K562 (cell line): ENCODE results near the gene CS. TPM values are rescaled to one million over a fixed set of nuclear protein-coding genes. Genes with fewer than 3 reads are reported as not detected.
A peak's percentile ranks its signal among the peaks of the same experiment; 100 is the strongest.

ENCODE experiments used
- BRD9 ChIP-seq: fragments of 450-650 bp; IDR thresholded peaks from 2 replicates; pipeline ENCODE4 v1.6.1; 2018; ENCODE audit warnings: low read depth; ENCODE audit not compliant: partially characterized antibody
- CBFA2T2 ChIP-seq: fragments of 450-650 bp; conservative IDR thresholded peaks from 2 replicates; pipeline ENCODE4 v1.6.1; 2017; ENCODE audit warnings: mild to moderate bottlenecking
- CEBPB ChIP-seq: fragments of 450-650 bp; IDR thresholded peaks from 2 replicates; pipeline ENCODE4 v1.6.1; 2016; ENCODE audit warnings: missing genetic modification characterization, missing compliant biosample characterization
- ELF1 ChIP-seq: fragments of 200-800 bp; sonication (Bioruptor generic); IDR thresholded peaks from 2 replicates; pipeline ENCODE4 v1.6.1; 2016; ENCODE audit warnings: missing genetic modification characterization, missing compliant biosample characterization
- HDAC6 ChIP-seq: IDR thresholded peaks from 2 replicates; pipeline ENCODE4 v1.6.1; 2012; ENCODE audit warnings: low read depth, mild to moderate bottlenecking, control low read depth, inconsistent platforms, low read length, moderate library complexity
- HOMEZ ChIP-seq: fragments of 250-450 bp; sonication (Bioruptor Pico); IDR thresholded peaks from 2 replicates; pipeline ENCODE4 v1.4.0; 2020; ENCODE audit warnings: mild to moderate bottlenecking, moderate library complexity
- MTA2 ChIP-seq: fragments of 450-650 bp; IDR thresholded peaks from 2 replicates; pipeline ENCODE4 v1.6.1; 2016; ENCODE audit warnings: low read depth
- PTBP1 ChIP-seq: fragments of 200-400 bp; formaldehyde crosslinking; IDR thresholded peaks from 2 replicates; pipeline ENCODE4 v1.6.1; 2017; ENCODE audit warnings: low read depth, low read length
- RCOR1 ChIP-seq, 2 experiments: IDR thresholded peaks; 2 replicates each; pipeline ENCODE4 v1.6.1; 2012; ENCODE audit warnings: low read depth in 2 of 2, low read length in 2 of 2, borderline replicate concordance in 1 of 2, improper control_type of control experiment in 1 of 2
- SP2 ChIP-seq: IDR thresholded peaks from 2 replicates; pipeline ENCODE4 v1.6.1; 2011; ENCODE audit warnings: mild to moderate bottlenecking, low read depth, low read length, moderate library complexity; ENCODE audit not compliant: poor library complexity, severe bottlenecking; ENCODE audit errors: extremely low read depth
- TCFL5 ChIP-seq: fragments of 250-450 bp; sonication (Bioruptor Pico); conservative IDR thresholded peaks from 2 replicates; pipeline ENCODE4 v1.6.1; 2021; ENCODE audit warnings: mild to moderate bottlenecking, moderate library complexity, matching md5 sums
- ZFP91 ChIP-seq: sonication (generic); formaldehyde crosslinking; IDR thresholded peaks from 2 replicates; pipeline ENCODE4 v1.8.0; 2022; ENCODE audit warnings: mild to moderate bottlenecking, missing genetic modification reagents
- ZNF124 ChIP-seq: sonication (generic); formaldehyde crosslinking; IDR thresholded peaks from 2 replicates; pipeline ENCODE4 v1.8.1; 2022; ENCODE audit warnings: missing genetic modification reagents
- ZNF253 ChIP-seq: fragments of 250-450 bp; sonication (Bioruptor Pico); conservative IDR thresholded peaks from 2 replicates; pipeline ENCODE4 v1.6.1; 2021; ENCODE audit warnings: mild to moderate bottlenecking
- ZNF311 ChIP-seq: fragments of 250-450 bp; sonication (Bioruptor Pico); IDR thresholded peaks from 2 replicates; pipeline ENCODE4 v1.4.0; 2020; ENCODE audit warnings: mild to moderate bottlenecking, moderate library complexity
- ZNF507 ChIP-seq: conservative IDR thresholded peaks from 2 replicates; pipeline ENCODE4 v1.6.1; 2017; ENCODE audit warnings: missing genetic modification characterization, missing compliant biosample characterization
- ZNF766 ChIP-seq: fragments of 200-800 bp; sonication (Bioruptor generic); conservative IDR thresholded peaks from 2 replicates; pipeline ENCODE4 v1.6.1; 2016; ENCODE audit warnings: missing genetic modification characterization, missing compliant biosample characterization
- polyA plus RNA-seq, 8 experiments: library from polyadenylated mRNA; depleted of rRNA in 4 of 8; stranded (reverse) in 5 of 8; unstranded in 3 of 8; fragments of >200 nt; fragmentation: Nextera tagmentation in 2 of 8; fragmentation: Illumina TruSeq in 1 of 8; extraction: Ambion mirVana in 2 of 8; extraction: Trizol in 1 of 8; gene quantifications; 2 replicates each; pipeline versions ENCODE4 v1.2.1 to v1.2.3, GENCODE V29; 2011 to 2014; ENCODE audit warnings: inconsistent platforms in 1 of 8, missing spikeins in 1 of 8
- total RNA-seq, 7 experiments: library from RNA; depleted of rRNA in 6 of 7; stranded (reverse); fragments of >200 nt in 6 of 7; fragmentation: Illumina TruSeq in 2 of 7; extraction: Trizol in 2 of 7; gene quantifications; 2 replicates each; pipeline versions ENCODE4 v1.2.1 to v1.2.3, GENCODE V29; 2011 to 2021; ENCODE audit warnings: low replicate concordance in 1 of 7

CS gene
- total and polyA plus RNA-seq, 9 of the 15 experiments (the other 6 are each of a cell fraction or from before 2014, with no cell fraction given), result 99.9 to 390 (median 149) TPM

- TF ChIP-seq ZNF766 (peak; percentile 65; the same call in 1 of the 2 replicates), HOMEZ (CRISPR knock-in tag) (no peak), ZNF124 (CRISPR knock-in tag) (no peak), RCOR1 (IDR thresholded peaks at IDR 0.05; ENCODE audit: borderline replicate concordance in 1 of 2, low read depth in 2 of 2, low read length in 2 of 2) (0 out of 4 replicates have a peak, but pooled peaks of 1 of the 2 experiments have one; percentile 50), ZNF507 (tag) (no peak), ELF1 (tag) (no peak), ZNF253 (CRISPR knock-in tag) (no peak), HDAC6 (no peak), TCFL5 (no peak), ZFP91 (CRISPR knock-in tag) (no peak), SP2 (no peak), ZNF311 (no peak; the same call in 1 of the 2 replicates), MTA2 (no peak), CBFA2T2 (no peak), BRD9 (peak; percentile 30), CEBPB (tag) (peak; percentile 96), PTBP1 (no peak)
Measured at GRCh38 chr12:56337753-56338251, 37.7 kb upstream of the CS start (continued).
